Astrocyte of the cerebellum (primary cell): ENCODE results near the gene PREX1.

Source experiments
- DNase-seq: peaks from one replicate; pipeline ENCODE4 v3.0.0-alpha.2; 2011; ENCODE audit warnings: low read depth
- H3K4me3 ChIP-seq: 2 replicates; pipeline ENCODE4 v1.5.1; 2011; ENCODE audit warnings: mild to moderate bottlenecking, low read depth, low read length, moderate library complexity
- in situ Hi-C: cut with HindIII; loops from 2 replicates; pipeline ENCODE4 v1.10.0; 2017; ENCODE audit warnings: low sequenced_read_pairs
- TF ChIP-seq, protein P1 (sequence below): IDR thresholded peaks from 2 replicates; pipeline ENCODE4 v1.5.1; 2012; ENCODE audit warnings: low read length, low read depth, moderate library complexity, mild to moderate bottlenecking; ENCODE audit errors: missing control alignments

The PREX1 gene

DNA sequence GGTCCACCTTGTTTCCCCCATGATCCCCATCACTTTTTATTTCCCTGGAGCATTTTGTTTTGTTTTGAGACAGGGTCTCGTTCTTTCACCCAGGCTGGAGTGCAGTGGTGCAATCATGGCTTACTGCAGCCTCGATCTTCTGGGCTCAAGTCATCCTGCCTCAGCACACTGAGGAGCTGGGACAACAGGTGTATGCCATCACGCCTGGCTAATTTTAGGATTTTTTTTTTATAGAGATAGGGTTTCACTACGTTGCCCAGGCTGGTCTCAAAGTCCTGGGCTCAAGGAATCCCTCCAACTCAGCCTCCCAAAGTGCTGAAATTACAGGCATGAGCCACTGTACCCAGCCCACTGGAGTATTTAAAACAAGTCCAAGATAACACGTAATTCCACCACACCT is 179.9 kb downstream of the PREX1 start:
- DNase-seq = no peak
- TF ChIP-seq, protein P1, sequence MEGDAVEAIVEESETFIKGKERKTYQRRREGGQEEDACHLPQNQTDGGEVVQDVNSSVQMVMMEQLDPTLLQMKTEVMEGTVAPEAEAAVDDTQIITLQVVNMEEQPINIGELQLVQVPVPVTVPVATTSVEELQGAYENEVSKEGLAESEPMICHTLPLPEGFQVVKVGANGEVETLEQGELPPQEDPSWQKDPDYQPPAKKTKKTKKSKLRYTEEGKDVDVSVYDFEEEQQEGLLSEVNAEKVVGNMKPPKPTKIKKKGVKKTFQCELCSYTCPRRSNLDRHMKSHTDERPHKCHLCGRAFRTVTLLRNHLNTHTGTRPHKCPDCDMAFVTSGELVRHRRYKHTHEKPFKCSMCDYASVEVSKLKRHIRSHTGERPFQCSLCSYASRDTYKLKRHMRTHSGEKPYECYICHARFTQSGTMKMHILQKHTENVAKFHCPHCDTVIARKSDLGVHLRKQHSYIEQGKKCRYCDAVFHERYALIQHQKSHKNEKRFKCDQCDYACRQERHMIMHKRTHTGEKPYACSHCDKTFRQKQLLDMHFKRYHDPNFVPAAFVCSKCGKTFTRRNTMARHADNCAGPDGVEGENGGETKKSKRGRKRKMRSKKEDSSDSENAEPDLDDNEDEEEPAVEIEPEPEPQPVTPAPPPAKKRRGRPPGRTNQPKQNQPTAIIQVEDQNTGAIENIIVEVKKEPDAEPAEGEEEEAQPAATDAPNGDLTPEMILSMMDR = no peak
- in situ Hi-C loops = no loop called here
- H3K4me3 ChIP-seq = no peak overlapping the region

DNA sequence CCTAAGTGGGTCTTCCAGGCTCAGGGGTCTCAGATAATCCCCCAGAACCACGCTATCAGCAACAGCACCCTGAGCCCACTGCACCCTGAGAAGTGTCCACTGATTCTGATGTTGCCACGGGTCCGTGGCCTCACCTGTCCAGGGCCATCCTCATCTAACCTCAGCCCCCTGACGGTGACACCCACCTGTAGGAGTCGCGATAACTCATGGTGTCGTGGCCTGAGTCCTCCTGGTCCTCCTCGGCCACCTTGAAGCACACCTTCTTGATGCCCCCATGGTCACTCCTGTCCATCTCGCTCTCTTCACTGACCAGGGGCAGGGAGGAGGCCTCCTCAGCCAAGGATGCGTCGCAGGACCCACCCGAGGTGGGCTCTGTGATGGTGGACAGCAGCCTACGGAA is 182.1 kb downstream of the PREX1 start:
- TF ChIP-seq, protein P1 = no peak
- DNase-seq = no peak
- no peak overlapping the region for H3K4me3 ChIP-seq
- in situ Hi-C loops = no loop called here

DNA sequence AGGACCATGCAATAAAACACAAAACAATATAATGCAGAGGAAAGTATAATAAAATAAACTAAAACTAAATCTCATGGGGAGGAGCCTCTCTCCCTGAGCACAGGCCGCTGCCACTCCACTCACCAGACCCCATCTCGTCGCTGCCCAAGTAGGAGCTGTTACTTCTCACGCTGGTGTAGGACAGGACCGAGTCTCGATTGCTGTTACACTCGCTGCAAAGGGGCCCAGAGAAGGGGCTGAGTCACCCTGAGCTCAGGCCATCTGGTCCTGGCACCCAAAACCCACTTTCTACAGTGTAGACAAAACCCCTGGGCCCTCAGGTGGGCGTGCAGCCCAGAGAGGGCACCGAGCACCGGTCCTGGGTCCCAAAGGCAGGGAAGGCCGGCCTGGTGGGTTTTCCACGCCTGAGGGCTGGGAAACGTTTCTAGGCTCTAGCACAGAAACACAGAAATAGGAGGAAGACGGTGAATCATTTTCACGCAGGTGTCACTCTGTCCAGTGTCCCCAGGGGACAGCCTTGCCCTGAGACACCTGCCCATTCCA is 183.4 kb downstream of the PREX1 start:
- no peak overlapping the region for H3K4me3 ChIP-seq
- in situ Hi-C loops = no loop called here
- TF ChIP-seq, protein P1 = no peak
- no peak for DNase-seq

DNA sequence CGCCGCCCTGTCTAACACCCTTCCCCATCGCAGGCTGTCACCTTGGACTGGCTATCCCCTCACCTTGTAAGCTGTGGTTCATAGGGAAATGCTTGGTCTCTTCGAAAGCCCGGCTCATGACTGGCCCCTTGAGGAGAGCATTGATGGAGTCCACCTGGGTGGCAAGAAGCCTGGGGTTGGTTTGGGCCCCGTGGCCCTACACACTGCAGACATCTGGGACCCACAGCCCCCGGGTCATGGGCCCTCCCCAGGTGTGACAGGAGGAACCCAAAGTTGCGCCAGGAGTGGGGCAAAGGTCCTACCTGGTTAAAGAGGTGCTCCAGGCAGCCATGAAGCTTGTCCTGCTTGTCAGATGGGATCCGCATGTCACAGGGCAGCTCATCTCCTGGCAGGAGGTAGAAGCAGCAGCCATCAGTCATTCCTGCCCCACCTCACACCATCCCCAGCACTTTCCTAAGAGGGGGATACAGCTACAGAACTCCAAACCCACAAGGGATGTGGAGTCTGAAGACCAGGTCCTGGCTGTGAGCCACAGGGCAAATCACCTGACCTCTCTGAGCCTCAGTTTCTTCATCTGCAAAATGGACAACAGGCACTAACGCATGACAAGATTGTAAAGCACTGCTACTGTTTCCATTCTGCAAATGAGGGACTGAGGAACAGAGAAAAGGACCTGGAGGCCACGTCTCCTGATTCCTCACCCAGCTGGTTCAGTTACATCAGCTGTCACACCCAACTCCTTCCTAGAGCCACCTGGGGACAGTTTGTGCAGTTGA is 185.5 kb downstream of the PREX1 start:
- H3K4me3 ChIP-seq = no peak overlapping the region
- DNase-seq = no peak
- TF ChIP-seq, protein P1 = no peak
- in situ Hi-C loops = no loop called here

DNA sequence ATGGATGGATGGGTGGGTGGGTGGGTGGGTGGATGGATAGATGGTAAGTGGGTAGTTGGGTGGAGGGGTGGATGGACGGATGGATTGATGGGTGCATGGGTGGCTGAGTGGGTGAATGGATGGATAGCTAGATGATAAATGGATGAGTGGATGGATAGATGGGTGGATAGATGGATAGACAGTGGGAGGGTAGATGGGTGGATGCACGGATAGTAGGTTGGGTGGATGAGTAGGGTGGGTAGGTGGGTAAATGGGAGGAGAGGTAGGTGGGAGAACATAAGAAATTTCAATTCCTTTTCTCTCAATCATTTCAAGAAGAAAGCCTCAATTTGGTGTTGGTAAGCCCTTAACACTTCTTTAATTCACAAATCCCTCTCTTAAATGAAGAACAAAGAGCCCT is 186.9 kb downstream of the PREX1 start:
- in situ Hi-C loops = no loop called here
- DNase-seq = no peak
- H3K4me3 ChIP-seq = no peak overlapping the region
- TF ChIP-seq, protein P1 = no peak

DNA sequence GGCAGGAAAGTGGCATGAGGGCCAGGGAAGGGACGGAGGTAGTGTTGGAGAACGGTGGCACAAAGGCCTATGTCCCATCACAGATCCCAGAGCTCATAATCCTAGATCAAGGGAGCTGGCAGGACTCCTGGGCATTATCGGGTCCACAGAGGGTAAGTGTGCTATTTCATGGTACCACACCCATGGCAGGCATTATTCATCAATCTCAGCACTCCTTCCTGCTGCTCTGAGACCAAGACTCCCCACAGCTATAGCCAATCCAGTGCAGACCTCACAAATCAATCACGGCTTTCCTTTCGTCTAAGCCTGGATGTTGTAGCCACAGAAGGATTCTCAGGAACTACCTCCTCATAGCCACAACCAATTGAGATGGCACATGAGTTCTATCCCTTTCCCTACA is 187.9 kb downstream of the PREX1 start:
- no peak overlapping the region for H3K4me3 ChIP-seq
- DNase-seq = no peak
- TF ChIP-seq, protein P1 = no peak
- in situ Hi-C loops = no loop called here
